HG03108 (cell line): ENCODE measurements around the gene SYT11.
"Not testable (repeated sequence)": the region's sequence is repeated elsewhere in the genome, so short reads cannot be mapped to it uniquely, and the experiment has no call there.

Experiments
- ATAC-seq: cut with Tn5 transposase; IDR thresholded peaks from one replicate; pipeline ENCODE4 v1.9.1; 2021; ENCODE audit warnings: moderate library complexity; ENCODE audit not compliant: unreplicated experiment

The SYT11 gene

GRCh38 chr1:155896476-155896875, 37.1 kb downstream of the SYT11 start:
- ATAC-seq: not testable (repeated sequence)

GRCh38 chr1:155897746-155898145, 38.4 kb downstream of the SYT11 start:
- no peak for ATAC-seq

GRCh38 chr1:155898888-155899287, 39.5 kb downstream of the SYT11 start:
- ATAC-seq: no peak

- ATAC-seq: no peak
Measured at GRCh38 chr1:155899683-155900082, 40.3 kb downstream of the SYT11 start.

- ATAC-seq: no peak
Measured at GRCh38 chr1:155900161-155900560, 40.8 kb downstream of the SYT11 start.

- no peak for ATAC-seq
Measured at GRCh38 chr1:155904261-155904660, 44.9 kb downstream of the SYT11 start.

GRCh38 chr1:155909894-155910293, 50.5 kb downstream of the SYT11 start:
- no peak for ATAC-seq

GRCh38 chr1:155910621-155911121, 51.3 kb downstream of the SYT11 start:
- no peak for ATAC-seq

GRCh38 chr1:155911156-155912055, 52.0 kb downstream of the SYT11 start, which contains the start of gene RIT1:
Gene RIT1, minus strand, starts transcription at chr1:155911349. Its CDS starts 588 bp downstream, at chr1:155910761.
- peak; percentile 87 for ATAC-seq

GRCh38 chr1:155912056-155912536, 52.7 kb downstream of the SYT11 start:
- no peak for ATAC-seq

GRCh38 chr1:155913969-155914757, 54.8 kb downstream of the SYT11 start:
- no peak for ATAC-seq

GRCh38 chr1:155918660-155919059, 59.3 kb downstream of the SYT11 start:
- no peak for ATAC-seq

GRCh38 chr1:155919801-155920200, 60.4 kb downstream of the SYT11 start:
- no peak for ATAC-seq

- no peak for ATAC-seq
Measured at GRCh38 chr1:155920717-155921116, 61.4 kb downstream of the SYT11 start.

- ATAC-seq: no peak
Measured at GRCh38 chr1:155925506-155925905, 66.1 kb downstream of the SYT11 start.

GRCh38 chr1:155929057-155929456, 69.7 kb downstream of the SYT11 start:
- no peak for ATAC-seq

- ATAC-seq: not testable (repeated sequence)
Measured at GRCh38 chr1:155930725-155931124, 71.4 kb downstream of the SYT11 start.

GRCh38 chr1:155931332-155932038, 72.1 kb downstream of the SYT11 start:
- ATAC-seq: no peak

- ATAC-seq: no peak
Measured at GRCh38 chr1:155932081-155932480, 72.7 kb downstream of the SYT11 start.

- no peak for ATAC-seq
Measured at GRCh38 chr1:155932487-155932886, 73.1 kb downstream of the SYT11 start.

GRCh38 chr1:155933591-155934096, 74.3 kb downstream of the SYT11 start:
- no peak for ATAC-seq
